HG03135 (cell line): ENCODE results near the gene CALD1.
"Not testable (repeated sequence)": the region's sequence is repeated elsewhere in the genome, so short reads cannot be mapped to it uniquely, and the experiment has no call there.

ENCODE experiments used
- ATAC-seq: cut with Tn5 transposase; IDR thresholded peaks from one replicate; pipeline ENCODE4 v1.9.1; 2021; ENCODE audit warnings: mild to moderate bottlenecking, moderate library complexity; ENCODE audit not compliant: unreplicated experiment

Gene CALD1

DNA sequence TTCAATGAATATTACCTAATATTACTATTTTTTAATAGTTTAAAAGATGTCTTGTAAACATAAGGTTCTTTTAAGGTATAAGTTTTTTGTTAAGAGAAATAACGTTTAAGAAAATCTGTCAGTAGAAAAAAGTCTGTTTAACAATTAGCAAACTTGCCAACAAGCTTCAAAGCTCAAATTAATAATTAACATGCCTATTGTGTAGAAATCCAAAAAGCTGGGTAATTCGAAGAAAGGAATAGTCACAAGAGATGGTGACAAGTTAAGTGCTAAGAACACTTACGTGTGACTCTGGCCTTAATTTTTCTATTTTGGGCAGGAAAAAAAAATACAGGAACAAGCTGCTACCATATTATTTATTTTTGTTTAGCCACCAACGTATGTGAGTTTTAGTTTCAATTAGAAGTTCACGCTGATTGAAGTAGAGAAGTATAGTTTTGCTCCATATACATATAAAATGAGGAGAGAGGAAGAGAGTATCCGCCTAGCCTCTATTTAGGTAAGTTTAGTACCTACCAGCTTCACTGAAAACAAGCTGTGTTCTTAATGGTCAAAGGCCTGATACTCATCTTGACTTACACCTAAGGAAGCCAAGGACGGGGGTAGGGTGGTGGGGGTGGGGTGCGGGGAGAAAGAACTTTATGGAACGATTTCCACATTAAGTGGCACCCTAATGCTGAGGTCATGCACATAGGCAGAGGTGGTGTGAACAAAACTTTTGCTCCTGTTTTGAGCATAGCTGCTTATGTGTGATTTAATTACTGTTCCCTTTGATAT is 163.4 kb downstream of the CALD1 start:
- no peak for ATAC-seq

DNA sequence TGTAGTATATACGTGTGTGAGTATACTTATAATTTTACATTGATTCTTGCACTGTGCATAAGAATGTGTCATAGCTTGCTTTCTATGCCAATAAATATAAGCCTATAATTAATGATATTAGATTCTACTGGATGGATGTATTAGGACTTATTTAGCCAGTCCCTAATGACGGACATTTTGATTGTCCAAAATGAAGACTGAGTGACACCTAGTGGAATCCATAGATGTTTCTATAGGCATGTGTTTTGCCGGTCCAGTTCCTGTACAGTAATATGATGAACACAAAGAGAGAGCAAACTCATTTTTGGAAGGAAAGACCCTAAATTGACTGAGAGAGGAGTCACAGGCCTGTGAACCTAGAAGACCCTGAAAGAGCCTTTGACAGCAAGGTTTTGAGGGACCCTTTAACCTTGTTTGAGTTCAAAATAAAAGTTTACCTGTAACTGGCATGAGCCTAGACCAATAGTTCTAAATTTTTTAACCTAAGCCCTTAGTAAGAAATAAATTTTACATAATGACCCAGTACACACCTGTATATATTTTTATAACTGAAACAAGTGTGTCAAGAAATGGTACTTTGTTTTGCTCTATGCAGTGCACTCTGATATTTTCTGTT is 164.5 kb downstream of the CALD1 start:
- no peak for ATAC-seq

DNA sequence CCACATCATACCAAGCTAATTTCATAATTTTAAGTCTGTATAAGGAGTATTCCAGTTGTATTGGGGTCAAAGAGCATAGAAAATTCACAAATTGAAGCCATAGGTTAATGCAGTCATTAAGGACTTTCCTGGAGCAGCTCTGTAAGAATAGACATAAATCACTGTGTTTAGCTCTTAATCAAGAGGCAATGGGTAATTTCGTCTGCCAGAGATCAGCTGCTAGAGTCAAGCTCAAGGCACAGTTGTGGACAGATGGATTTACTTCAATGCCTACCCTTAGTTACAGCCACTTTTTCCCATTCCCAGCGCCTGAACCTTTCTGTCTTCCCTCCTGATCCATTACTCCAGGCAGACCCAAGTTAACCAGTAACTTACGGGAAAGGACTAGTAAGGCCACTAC is 166.3 kb downstream of the CALD1 start:
- ATAC-seq = no peak

GRCh38 chr7:134946260-134946659 is 166.8 kb downstream of the CALD1 start:
- ATAC-seq = no peak

GRCh38 chr7:134947329-134947728 is 167.9 kb downstream of the CALD1 start:
- ATAC-seq = no peak

DNA sequence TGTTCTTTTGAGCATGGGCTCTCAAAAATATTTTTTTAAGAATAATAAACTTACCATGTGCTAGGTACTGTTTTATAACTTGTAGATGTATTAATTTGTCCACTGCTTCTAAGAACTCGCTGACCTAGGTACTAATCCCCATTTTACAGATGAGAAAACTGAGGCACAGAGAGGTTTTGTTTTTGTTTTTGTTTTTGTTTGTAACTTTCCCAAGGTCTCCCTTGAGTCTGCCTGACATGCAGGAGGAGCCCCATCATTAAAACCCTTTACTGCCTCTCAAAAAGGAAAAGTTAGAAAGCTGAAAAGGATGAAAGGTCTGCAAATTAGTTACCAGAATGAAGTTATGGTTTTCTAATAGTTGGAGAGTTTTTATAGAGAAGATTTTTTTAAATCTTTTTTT is 168.4 kb downstream of the CALD1 start:
- no peak for ATAC-seq

GRCh38 chr7:134948246-134948645 is 168.8 kb downstream of the CALD1 start:
- no peak for ATAC-seq

GRCh38 chr7:134948736-134949135 is 169.3 kb downstream of the CALD1 start:
- no peak for ATAC-seq

GRCh38 chr7:134949171-134949570 is 169.7 kb downstream of the CALD1 start:
- no peak for ATAC-seq

DNA sequence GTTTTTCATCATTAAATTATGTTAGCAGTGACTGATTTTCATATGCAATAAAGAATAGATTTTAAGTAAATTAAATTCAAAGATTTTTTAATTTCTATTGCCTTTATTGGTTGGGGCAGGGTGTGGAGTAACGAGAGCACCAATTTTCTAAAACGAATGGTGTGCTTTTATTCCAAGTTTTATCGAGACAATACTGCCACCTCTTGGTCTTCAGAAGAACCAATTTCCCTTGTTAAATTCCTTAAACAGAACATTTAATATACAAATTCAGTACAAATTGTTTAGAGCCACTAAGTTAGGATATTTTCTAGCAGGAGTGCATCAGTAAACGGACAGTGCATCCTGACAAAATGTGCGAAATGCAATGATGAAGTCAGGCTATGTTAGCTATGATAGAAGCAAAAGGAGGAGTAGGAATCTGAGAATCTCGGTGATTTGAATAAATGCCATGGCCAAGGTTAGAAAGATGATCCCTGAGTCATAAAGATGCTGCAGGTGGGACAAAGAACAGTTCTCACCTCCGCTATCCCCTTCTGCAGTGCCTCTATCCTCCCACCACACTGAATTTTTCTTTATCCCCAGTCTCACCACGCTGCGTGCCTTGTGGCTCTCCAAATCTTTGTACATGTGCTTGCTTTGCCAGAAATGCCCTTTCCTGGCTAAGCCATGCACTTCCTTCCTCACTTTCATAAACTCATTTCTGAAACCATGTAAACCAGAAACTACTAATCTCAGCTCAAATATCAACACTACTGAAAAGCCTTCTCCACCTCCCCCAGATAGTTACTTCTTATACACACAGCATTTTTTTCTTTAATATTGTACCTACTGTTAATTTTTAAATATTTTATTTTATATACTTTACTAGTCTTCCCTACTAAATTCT is 175.0 kb downstream of the CALD1 start:
- no peak for ATAC-seq

GRCh38 chr7:134957005-134957404 is 177.6 kb downstream of the CALD1 start:
- ATAC-seq = no peak

DNA sequence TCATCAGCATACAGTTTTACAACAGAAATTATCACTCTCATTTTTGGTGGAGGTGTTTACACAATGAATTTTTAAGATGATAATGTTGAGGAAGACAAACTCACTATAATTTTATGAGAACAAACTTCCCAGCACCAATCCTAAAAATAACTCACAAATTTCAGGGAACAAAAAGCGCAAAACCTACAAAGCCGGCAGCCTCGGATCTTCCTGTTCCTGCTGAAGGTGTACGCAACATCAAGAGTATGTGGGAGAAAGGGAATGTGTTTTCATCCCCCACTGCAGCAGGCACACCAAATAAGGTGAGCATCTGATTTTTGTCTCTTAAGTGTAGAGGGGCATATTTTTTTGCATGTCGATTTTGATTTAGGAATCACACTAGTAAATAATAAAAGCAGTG is 180.4 kb downstream of the CALD1 start:
- no peak for ATAC-seq

DNA sequence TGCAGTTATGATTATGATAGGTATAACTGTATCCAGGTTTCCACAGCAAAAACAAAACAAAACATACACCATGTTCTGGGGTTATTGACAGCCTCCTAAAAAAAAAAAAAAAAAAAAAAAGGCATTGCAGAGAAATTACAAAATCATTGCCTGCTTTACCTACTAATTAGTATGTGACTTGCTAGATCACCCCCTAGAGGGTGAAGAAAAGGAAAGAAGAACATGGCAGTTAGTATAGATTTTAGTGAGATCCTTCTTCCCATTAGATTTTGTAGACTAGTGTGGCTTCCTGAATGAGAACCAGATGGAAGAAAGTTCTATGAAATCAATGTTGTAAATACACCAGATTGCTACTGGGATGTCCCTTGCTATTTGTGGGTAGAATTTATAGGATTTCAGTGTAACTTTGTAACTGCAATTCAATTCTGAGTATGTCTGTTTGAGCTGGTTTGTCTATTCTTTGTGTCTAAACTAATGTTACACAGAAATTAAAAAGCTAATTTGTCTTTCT is 182.9 kb downstream of the CALD1 start:
- ATAC-seq = no peak

GRCh38 chr7:134963036-134963435 is 183.6 kb downstream of the CALD1 start:
- ATAC-seq = no peak

GRCh38 chr7:134966691-134967090 is 187.3 kb downstream of the CALD1 start:
- ATAC-seq = no peak

GRCh38 chr7:134968110-134968509 is 188.7 kb downstream of the CALD1 start:
- ATAC-seq = no peak

DNA sequence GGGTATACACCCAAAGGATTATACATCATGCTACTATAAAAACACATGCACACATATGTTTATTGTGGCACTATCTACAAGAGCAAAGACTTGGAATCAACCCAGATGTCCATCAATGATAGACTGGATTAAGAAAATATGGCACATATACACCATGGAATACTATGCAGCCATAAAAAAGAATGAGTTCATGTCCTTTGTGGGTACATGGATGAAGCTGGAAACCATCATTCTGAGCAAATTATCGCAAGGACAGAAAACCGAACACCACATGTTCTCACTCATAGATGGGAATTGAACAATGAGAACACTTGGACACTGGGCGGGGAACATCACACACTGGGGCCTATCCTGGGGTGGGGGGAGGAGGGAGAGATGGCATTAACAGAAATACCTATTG is 202.2 kb downstream of the CALD1 start:
- not testable (repeated sequence) for ATAC-seq

DNA sequence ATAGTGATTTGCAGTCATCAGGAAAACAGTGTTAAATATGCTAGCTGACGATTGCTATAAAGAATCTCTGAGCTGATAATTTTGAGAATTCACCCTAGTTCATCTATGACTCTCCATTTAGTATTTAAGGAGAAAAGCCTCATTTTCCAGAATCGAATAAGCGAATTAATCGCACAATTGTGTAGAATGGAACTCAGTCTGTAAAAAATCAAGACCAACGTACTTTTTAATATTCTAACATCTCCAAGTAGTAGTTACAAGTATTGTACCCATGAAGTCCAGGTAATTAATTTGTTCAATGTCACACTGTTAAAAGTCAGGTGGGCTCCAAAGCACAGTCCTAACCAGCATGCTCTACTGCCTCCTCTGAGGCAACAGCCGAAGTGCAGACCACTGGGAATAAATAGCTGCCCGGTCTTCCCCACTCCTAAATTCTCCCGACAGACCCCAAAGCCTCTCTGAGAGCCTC is 206.5 kb downstream of the CALD1 start:
- peak; percentile 45 for ATAC-seq

- ATAC-seq = peak; percentile 96
Observed at GRCh38 chr7:134986363-134987251, 207.2 kb downstream of the CALD1 start, which contains the start of gene AGBL3. Gene AGBL3, plus strand, starts transcription at chr7:134986508. Its CDS starts 1,426 bp downstream, at chr7:134987934.

DNA sequence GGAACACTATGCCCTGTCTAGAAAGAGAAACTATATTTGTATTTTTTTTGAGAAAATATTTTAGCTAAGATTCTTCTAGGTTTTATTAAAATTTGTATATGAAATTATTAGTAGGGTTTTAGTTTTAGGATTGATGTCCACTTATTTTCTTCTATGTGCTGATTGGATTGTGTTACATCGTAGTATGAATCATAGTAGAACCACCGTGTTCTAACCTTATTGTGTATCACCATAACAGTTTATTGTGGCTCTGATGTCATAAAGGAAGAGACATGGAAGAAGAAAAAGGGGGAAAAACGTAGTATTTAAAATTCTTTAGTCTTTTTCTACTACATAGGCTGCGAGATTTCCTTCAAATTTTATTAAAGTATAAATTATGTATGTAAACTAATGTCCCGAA is 208.7 kb downstream of the CALD1 start:
- ATAC-seq = no peak
